OCI-M2 (cell line): Measurements from ENCODE around the gene GNAT1.
"Not testable (repeated sequence)": the region's sequence is repeated elsewhere in the genome, so short reads cannot be mapped to it uniquely, and the experiment has no call there.

Source experiments
- DNase-seq: peaks from one replicate; lab custom pipeline; 2025; ENCODE audit not compliant: unreplicated experiment; lab: John Stamatoyannopoulos, UW

Gene GNAT1

DNA sequence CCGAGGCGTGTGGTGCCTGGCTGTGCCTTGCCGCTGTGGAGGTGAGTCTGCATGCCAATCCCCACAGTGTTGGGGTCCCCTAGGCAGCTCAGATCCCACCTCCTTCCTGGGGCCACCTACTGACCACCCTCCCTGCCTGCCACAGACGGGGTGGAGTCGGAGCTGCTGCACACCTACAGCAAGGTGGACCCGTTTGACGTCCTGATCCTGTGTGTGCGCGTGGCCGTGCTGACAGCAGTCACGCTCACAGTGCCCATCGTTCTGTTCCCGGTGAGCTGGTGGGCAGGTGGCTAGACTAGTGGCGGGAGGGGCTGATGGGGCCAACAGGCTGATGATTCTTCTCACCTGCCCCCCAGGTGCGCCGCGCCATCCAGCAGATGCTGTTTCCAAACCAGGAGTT is 27.0 kb downstream of the GNAT1 start:
- no peak for DNase-seq

DNA sequence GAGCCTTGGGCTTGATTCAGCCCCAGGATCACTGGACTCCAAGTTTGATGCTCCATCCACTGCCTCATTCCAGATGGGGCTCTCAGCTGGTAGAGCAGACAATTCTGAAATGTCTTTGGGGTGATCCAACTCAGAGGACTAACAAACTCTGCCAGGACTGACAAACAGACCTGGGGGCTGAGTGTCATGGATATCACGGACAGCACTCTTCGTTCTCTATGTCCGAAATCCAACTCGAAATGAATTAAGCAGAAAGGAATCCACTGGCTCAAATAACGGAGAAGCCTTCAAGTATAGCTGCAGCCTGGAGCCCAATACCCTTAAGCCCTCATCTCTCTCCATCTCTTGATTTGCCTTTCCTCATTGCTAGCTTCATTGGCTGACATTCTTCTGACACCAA is 27.9 kb downstream of the GNAT1 start:
- no peak for DNase-seq

DNA sequence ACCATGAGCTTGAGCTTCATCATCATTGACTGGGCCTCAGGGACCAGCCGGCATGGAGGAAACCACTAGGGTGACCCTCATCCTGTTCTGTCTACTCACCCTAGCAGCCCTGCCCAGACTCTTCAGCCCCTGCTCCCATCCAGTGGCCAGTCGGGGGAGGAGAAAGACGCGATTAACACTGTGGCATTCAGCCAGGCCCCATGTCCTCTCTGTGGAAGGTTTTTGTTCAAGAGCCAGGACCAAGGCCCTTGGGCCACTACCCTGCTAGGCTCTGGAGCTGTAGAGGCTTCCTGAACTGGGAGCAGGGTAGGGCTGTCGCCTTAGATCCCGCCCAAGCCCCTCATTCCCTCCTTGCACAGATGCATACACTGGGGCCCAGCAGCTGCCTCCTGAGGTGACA is 28.7 kb downstream of the GNAT1 start:
- no peak for DNase-seq

DNA sequence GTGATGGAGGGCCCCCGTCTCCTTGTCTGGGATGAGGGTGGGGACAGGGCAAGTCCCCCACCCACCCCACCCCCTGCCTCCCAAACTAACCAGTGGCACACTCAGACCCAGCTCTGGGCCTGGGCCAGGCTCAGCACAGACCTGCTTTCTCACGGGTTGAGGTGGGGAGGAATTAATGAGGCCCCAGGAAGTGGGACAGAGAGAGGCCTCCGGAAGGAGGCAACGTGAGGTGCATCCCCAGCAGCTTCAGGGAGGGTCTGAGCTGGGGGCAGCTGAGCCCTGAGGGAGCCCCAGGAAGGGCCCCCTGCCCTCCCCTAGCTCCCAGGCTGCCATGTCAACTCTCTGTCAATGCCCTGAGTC is 29.6 kb downstream of the GNAT1 start:
- DNase-seq: no peak

DNA sequence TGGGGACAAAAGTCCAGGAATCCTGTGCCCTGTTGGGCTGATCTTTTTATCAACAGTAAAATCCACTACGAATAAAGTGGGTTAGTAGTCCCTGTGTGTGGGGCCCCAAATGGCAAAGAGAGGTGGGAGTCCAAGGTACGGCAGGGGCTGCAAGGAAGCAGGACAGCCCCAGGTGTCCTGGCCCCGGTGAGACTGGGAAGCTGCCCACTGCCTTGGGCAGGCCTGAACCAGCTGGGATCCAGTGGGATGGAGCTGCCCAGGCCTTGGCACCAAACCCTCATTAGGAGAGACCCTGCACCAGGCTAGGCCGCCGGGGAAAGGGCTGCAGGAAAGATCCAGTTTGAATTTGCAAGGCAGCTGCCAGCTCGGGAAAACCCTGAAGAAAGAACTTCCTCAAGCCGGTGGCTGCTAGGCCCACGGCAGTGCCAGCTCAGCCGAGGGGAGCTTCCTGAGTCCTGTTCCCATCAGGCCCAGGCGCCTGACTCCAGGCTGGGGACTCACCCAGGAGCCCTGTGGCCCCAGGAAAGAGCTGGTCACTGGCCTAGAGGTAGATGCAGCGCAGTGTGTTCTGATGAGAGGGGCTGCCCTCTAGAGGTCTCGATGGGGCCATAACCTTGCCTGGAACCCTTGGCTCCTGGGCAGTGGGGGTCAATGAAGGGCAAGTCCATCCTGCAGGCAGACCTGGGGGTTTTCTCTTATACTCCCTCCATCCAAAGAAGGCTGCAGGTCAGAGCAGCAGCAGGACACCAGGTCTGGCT is 30.2 kb downstream of the GNAT1 start:
- DNase-seq: no peak

DNA sequence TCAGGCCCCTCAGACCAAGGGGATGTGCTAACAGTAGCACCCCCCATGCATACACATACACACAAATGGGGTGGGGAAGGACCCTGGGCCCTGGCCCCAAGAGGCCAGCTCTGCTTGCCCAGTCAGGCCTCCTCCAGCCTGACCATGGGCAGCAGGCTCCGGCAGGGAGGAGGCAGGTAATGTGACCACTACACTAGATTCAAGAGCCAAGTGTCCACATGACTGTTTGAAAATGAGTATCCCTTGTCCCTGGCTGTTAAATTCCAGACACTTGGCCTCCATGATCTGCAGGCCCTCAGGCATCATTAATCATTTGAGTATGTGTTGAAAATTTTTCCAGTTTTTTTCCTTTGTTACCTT is 30.7 kb downstream of the GNAT1 start:
- DNase-seq: no peak

DNA sequence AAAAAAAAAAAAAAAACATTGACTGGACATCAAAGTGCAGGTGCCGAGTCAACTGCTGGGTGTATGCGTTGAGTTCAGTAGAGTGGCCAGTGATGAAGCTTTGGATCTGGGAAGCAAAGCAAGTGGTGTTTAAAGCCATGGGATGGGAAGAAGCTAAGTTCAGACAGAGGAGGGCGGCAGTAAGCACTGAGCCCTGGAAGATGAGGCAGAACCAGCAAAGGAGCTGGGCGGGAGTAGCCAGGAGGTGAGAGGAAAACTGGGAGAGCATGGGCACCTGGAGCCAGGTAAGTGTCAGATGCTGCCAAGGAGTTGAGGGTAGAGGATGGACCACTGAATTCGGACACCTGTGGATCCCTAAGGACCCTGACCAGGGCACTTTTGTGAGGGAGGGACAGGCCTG is 33.2 kb downstream of the GNAT1 start:
- no peak for DNase-seq

DNA sequence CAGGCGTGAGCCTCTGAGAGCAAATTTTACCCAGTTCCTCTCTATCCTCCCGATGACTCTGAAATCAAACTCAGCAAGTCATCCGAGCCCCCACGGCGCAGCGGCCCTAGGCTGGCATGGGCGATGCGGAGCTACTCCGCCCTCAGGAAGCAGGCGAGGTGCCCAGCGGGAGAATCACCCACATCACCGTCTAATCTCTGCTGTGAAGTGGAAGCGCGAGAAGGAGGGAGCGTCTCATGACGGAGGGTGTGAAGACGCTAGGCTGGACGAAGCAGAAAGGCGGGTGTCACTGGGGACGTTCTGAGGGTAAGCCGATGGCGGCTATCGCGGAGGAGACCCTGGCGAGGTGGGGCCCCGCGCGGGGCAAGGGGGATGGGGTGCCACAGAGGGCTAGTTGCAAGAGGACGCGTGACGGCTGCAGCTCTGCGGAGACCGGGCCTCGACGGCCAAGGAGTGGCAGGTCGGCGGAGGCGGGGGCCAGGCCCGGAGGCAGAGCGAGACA is 35.5 kb downstream of the GNAT1 start:
- no peak for DNase-seq

DNA sequence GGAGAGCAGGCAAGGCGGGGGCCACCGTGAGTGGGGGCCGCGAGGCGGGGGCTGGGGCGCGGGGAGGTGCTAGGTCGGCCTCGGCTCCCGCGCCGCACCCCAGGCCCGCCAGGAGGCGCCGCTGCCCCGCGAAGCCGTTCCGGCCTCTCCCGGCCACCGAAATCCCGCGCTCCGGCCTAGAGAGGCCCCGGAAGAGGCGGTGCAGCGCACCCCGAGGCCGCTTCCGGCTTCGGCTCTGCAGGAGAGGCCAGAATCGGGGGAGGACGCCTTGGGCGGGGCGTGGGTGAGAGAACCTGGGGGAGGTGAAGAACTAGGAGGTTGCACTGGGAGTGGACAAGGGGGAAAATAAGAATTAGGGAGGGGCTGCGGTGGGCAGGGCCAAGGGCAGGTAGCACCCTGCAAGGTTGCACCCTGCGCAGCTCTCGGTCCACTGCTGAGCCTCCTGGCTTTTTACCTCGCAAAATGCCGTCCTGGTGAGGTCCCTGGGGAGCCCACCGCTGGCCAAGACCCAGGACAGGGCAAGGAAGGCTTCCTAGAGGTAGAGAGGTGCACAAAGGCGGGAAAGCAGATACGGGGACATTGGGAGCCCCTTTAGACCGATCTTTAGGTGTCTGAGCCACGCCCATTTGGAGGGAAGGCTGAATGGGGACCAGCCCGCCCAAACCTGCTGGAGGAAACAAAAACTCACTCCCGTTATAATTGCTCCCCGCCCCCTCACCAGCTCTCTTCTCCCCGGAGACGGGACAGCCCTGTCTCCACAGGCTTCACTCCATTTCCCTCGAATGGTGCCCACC is 36.2 kb downstream of the GNAT1 start:
- peak; percentile 30 for DNase-seq

DNA sequence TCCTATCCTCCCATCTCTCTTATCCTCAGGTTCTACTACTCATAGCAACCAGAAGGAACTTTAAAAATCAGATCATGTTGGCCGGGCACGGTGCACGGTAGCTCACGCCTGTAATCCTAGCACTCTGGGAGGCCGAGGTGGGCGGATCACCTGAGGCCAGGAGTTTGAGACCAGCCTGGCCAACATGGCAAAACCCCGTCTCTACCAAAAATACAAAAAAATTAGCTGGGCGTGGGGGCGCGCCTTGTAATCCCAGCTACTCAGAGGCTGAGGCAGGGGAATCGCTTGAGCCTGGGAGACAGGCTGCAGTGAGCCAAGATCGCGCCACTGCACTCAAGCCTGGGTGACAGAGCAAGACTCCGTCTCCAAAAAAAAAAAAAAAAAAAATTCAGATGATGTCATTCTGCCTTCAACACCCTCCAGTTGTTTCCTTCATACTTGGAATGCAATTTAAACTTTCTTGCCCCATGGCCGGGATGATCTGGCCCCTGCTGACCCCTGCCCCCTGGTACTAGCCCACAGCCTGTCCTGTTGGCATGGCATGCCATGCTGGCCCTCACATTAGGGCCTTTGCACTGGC is 36.9 kb downstream of the GNAT1 start:
- DNase-seq: not testable (repeated sequence)

DNA sequence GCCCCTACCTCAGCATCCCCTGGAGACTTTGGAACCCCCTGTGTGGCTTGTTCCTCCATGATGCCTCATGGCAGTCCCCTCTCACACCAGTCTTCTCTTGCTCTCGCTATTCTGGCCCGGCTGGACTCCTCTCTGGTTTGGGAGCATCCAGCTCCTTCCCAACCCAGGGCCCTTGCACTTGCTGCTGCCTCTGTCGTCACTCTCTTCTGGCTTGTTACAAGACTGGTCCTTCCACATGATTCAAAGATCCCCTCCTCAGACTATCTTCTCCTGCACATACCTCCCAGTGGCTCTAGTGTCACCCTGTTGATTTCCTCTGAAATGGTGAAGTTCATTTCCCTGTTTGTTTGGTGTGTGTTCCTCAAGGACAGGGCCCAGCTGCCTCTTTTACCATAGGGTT is 38.1 kb downstream of the GNAT1 start:
- DNase-seq: no peak

DNA sequence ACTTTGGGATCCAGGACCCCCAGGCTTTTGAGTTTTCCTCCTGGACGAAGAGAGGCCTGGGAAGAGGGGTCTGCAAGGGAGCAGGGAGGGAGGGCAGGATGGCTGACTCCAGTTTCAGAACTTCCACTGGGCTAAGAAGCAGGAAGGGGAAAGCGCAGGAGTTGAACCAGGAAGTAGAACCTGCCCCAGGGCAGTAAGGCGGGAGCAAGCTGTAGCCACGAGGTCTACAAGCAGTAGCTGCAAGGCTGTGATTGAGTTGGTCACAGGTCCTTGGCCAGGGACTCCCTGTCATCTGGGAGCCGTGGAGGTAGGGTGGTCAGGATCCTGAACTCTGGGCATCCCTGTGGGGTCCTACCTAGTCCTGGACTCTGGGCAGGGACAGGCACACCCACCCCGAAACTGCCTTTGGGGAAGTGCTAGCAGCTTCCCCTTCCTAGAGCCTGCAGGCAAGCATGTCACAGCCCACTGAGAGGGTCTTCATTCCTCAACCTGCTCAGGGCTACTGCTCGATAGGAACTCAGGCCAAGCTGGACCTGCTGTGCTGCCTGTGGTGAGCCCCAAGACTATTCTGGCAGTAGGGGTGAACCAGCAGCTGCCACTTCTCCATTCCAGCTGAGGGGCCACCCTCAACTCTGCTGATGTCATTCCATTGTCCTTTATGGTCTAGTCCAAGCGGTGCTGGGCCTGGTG is 38.8 kb downstream of the GNAT1 start:
- no peak for DNase-seq

DNA sequence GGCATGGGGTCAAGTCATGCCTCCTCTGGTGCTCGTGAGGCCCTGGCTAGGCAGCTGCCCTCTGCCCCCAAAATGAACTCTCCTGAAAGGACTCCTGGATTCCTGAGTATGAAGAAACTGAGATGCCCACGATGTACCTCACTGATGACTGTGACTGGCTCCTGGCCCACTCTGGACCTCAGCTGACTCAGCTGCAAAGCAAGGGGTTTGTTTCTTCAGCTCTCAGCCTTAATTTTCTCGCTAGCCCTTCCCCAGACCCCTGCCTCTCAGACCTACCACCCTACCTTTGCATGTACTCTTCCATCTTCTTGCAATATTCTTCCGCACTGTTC is 39.4 kb downstream of the GNAT1 start:
- DNase-seq: no peak

DNA sequence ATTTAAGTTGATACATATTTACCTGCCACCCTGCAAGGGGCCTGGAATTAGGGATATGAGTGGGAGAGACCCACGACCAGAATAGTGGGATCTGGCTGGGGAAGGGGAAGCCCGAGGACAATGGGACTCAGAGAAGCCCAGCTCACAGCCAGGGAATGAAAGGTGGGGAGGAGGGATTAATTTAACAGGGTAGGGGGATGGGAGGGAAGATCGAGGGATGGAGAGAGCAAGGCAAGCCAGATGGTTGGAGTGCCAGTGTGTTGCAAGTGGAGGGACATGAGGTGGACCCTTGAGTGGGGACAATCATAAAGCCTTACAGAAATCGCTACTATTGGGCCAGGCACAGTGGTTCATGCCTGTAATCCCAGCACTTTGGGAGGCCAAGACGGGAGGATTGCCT is 40.2 kb downstream of the GNAT1 start:
- no peak for DNase-seq

DNA sequence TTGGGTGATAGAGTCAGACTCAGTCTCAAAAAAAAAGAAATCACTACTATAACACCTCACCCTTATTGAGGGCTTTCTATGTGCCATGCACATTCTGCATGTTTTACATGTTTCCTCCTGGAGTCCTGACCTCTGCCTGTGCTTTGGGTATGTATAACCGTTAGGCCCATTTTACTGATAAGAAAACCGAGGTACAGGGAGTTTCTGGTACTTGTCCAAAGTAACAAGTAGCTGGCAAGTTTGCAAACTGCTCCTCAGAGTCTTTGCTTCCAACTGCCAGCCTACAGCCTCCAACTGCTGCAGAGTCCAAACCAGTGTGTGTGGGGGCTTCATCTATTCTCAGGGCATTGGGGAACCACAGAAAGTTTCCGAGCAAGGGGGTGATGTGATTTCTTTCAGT is 40.9 kb downstream of the GNAT1 start:
- DNase-seq: no peak

DNA sequence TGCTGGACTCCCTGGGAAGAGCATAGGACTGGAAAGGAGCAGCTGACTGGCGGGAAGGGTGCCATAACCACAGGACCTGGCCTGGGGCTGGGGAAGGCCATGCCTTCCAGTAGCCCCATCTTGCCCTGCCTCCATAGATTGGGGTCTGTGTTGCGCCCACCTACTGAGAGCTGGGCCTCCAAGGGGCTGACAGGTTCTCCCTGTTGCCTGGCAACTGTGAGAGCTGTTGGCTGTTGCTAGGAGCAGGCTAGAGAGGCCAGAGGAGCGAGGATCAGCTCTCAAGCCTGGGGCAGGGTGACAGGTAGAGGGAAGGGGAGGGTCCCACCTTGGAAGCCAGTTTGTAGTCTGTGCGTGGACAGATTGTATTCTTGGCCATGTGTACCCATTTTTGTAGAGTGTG is 41.8 kb downstream of the GNAT1 start:
- DNase-seq: no peak

DNA sequence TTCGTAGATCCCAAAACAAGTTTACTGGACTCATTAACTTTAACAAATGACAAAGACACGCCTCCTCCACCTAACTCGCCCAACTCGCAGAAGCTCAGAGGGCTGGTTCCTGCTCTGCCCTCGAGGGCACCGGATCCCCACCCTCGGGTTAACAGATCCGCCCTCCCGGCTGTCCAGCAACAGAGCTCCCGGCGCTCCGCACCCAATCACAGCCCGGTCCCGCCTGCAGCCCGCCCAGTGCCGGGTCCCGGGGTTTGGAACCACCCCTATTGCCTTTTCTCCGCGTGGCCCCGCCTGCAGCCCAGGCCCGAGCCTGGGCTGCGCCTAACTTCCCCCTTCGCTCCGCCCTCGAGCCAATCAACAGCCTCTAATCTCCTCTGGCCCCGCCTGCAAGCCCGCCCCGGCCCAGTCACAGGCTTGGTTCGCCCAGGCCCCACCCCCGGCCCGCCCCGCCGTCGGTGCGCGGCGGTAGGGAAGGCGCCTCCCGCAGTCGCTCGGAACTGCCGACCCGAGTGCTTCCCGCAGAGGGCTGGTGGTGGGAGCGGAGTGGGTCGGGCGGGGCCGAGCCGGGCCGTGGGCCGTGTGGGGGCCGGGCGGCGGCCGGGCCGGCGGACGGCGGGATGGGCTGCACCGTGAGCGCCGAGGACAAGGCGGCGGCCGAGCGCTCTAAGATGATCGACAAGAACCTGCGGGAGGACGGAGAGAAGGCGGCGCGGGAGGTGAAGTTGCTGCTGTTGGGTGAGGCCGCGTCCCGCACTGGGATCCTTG is 44.5 kb downstream of the GNAT1 start, which contains the start of gene GNAI2:
Gene GNAI2, plus strand, starts transcription at position 489 of the 768 bp plus-strand sequence. Its CDS starts 132 bp downstream, at position 621.
- DNase-seq: peak; percentile 80

DNA sequence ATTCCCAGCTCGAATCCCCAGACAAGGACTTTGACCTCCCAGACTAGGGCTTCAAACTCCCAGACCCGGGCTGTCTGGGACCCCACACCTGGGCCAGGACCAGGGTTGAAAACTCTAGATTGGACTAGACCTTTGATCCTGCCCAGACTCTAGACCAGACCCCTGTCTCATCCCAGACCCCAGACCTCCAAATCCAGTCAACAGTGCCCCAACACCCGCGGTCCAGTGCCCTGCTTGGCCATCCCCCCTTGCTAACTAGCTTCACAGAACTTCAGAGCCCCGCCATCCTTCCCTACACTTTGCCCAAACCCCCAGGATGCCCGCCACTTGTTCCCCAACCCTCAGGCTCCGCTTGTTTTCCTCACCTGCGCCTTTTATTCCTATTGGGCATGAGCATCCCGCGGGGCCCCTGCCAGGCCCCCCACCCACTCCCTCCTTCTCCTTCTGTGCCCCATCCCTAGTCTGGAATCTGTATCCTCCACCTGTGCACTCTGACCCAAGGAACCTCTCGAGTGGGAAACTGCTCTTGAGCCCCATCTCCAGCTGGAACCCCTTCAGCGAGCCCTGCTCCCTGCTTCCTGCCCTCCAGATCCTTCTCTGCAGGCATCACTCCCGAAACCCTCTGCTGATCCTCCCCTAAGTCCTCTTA is 45.2 kb downstream of the GNAT1 start:
- no peak for DNase-seq

DNA sequence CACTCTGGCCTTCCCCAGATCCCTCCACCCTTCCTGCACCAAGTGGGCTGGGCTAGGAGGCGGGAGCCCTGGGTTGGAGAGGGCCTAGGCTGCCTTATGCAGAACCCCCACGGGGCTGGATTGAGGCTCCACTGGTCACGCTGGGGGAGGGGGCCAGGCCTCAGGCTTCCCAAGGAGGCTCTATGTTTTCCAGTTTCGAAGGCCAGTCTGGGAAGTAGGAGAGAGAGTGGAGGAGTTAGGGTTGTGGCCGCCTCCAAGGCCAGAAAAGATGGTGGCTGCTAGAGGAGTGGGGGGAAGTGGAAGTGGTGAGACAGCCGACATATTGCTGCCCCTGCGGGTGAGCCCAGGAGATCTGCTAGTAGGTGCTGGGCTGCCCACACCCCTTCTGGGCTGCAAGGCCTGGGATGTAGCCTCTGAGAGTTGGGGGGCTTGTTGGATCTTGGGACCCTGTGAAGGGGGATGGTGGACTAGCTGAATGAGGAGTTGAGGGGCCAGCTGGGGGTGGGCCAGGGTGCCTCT is 45.8 kb downstream of the GNAT1 start:
- DNase-seq: no peak
